Astrocyte (in vitro differentiated cells and primary cell): ENCODE measurements around the gene PIBF1. TPM values are rescaled to one million over a fixed set of nuclear protein-coding genes. Genes with fewer than 3 reads are reported as not detected.

Experiments used
- DNase-seq: peaks from one replicate; pipeline ENCODE4 v3.0.0-alpha.2; 2010; ENCODE audit warnings: low read depth
- FAIRE-seq: peaks from 2 replicates; lab custom pipeline; 2011; peaks lifted over from hg19 to GRCh38; lab: Jason Lieb, UNC
- H2AFZ ChIP-seq: 2 replicates; pipeline ENCODE4 v1.6.0; 2012; ENCODE audit warnings: low read depth, low read length, inconsistent platforms
- H3K27ac ChIP-seq: 2 replicates; pipeline ENCODE4 v1.5.1; 2011; ENCODE audit warnings: low read depth, low read length, inconsistent platforms
- H3K27me3 ChIP-seq: 2 replicates; pipeline ENCODE4 v1.6.0; 2011; ENCODE audit warnings: low read length, inconsistent platforms; ENCODE audit not compliant: insufficient read depth
- H3K36me3 ChIP-seq: 2 replicates; pipeline ENCODE4 v1.5.1; 2011; ENCODE audit warnings: low read length, inconsistent platforms; ENCODE audit not compliant: insufficient read depth
- H3K4me1 ChIP-seq: 2 replicates; pipeline ENCODE4 v1.5.1; 2011; ENCODE audit warnings: low read length, inconsistent platforms; ENCODE audit not compliant: insufficient read depth
- H3K4me2 ChIP-seq: 2 replicates; pipeline ENCODE4 v1.6.0; 2012; ENCODE audit warnings: low read length, inconsistent platforms
- H3K4me3 ChIP-seq: 2 replicates; pipeline ENCODE4 v1.5.1; 2011; ENCODE audit warnings: low read depth, mild to moderate bottlenecking, low read length, inconsistent platforms; ENCODE audit not compliant: insufficient read depth
- H3K79me2 ChIP-seq: 2 replicates; pipeline ENCODE4 v1.6.0; 2012; ENCODE audit warnings: mild to moderate bottlenecking, low read length, inconsistent platforms; ENCODE audit not compliant: insufficient read depth
- H3K9ac ChIP-seq: 2 replicates; pipeline ENCODE4 v1.6.0; 2012; ENCODE audit warnings: mild to moderate bottlenecking, low read length, inconsistent platforms
- H3K9me3 ChIP-seq: 2 replicates; pipeline ENCODE4 v1.5.1; 2012; ENCODE audit warnings: low read depth, mild to moderate bottlenecking, low read length, inconsistent platforms; ENCODE audit not compliant: insufficient read depth
- H4K20me1 ChIP-seq: 2 replicates; pipeline ENCODE4 v1.6.0; 2012; ENCODE audit warnings: low read length, inconsistent platforms; ENCODE audit not compliant: insufficient read depth
- H3K27ac Mint-ChIP-seq: one replicate; pipeline ENCODE4 v1.8.0; 2021; ENCODE audit warnings: mild to moderate bottlenecking, mixed read lengths; ENCODE audit not compliant: unreplicated experiment
- H3K27me3 Mint-ChIP-seq: one replicate; pipeline ENCODE4 v1.8.0; 2021; ENCODE audit warnings: low read depth, mixed read lengths; ENCODE audit not compliant: unreplicated experiment
- H3K36me3 Mint-ChIP-seq: one replicate; pipeline ENCODE4 v1.8.0; 2021; ENCODE audit warnings: low read depth, mixed read lengths; ENCODE audit not compliant: unreplicated experiment
- H3K4me1 Mint-ChIP-seq: one replicate; pipeline ENCODE4 v1.8.0; 2021; ENCODE audit warnings: low read depth, mixed read lengths; ENCODE audit not compliant: unreplicated experiment
- H3K4me3 Mint-ChIP-seq: one replicate; pipeline ENCODE4 v1.8.0; 2021; ENCODE audit warnings: mild to moderate bottlenecking, moderate library complexity, mixed read lengths; ENCODE audit not compliant: unreplicated experiment
- H3K9me3 Mint-ChIP-seq: one replicate; pipeline ENCODE4 v1.8.0; 2021; ENCODE audit warnings: mild to moderate bottlenecking, mixed read lengths; ENCODE audit not compliant: unreplicated experiment
- CTCF ChIP-seq: IDR thresholded peaks from 2 replicates; pipeline ENCODE4 v1.5.1; 2011; ENCODE audit warnings: low read depth, mild to moderate bottlenecking, inconsistent platforms, low read length, moderate library complexity; ENCODE audit not compliant: insufficient read depth
- EZH2 ChIP-seq: IDR thresholded peaks from 2 replicates; pipeline ENCODE4 v1.6.1; 2012; ENCODE audit warnings: mild to moderate bottlenecking, low read length, inconsistent platforms; ENCODE audit not compliant: insufficient read depth
- total RNA-seq: library from RNA; stranded (reverse); gene quantifications from 2 replicates; pipeline ENCODE4 v1.2.1, GENCODE V29; 2021

Gene PIBF1
- total RNA-seq, 1 donor from 2014 or later: 19.3 TPM

- no peaks in the 10 kb centered on the region for H3K27me3 ChIP-seq
- H3K27ac ChIP-seq: peak overlapping the region; percentile 63
- H2AFZ ChIP-seq: peak overlapping the region; percentile 34
Observed at GRCh38 chr13:73060251-73061160, 278.6 kb downstream of the PIBF1 start.

DNA sequence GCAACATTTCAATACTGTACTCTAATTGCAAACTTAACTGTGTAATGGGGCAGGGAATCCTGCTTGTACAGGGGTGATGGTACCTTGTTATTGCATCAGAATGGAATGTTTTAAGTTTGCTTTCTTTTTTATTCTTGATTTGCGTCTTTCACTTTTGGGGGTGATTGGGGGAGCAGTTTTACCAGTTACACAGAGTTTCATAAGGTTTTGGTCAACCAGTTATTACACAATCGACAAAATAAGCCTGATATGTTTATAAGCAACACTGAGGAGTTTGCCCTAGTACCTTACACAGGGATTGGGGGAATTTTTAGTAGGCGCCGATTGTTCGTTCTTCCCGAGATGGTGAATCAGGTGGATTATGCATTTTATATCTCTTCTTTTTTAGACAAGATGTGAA lies 279.5 kb downstream of the PIBF1 start:
- peaks cover 13% of the 10 kb centered on the region for H4K20me1 ChIP-seq
- TF ChIP-seq EZH2: no peak
- H3K79me2 ChIP-seq: peaks cover 32% of the 10 kb centered on the region
- no peaks in the 10 kb centered on the region for H3K9me3 ChIP-seq
- DNase-seq (no peak), FAIRE-seq (no peak)
- H3K9me3 Mint-ChIP-seq: no peaks in the 10 kb centered on the region
- no peak overlapping the region for H3K27ac ChIP-seq
- H3K27me3 ChIP-seq: no peaks in the 10 kb centered on the region
- no peaks in the 10 kb centered on the region for H3K27me3 Mint-ChIP-seq
- peaks cover 4% of the 10 kb centered on the region for H3K36me3 Mint-ChIP-seq
- H3K4me3 Mint-ChIP-seq: peak overlapping the region; percentile 96
- H3K36me3 ChIP-seq: peaks cover 20% of the 10 kb centered on the region
- H3K4me2 ChIP-seq: peak overlapping the region; percentile 86
- peaks cover 8% of the 10 kb centered on the region for H3K4me1 Mint-ChIP-seq
- H2AFZ ChIP-seq: no peak overlapping the region
- peaks cover 10% of the 10 kb centered on the region for H3K4me1 ChIP-seq
- H3K4me3 ChIP-seq: no peak overlapping the region
- H3K27ac Mint-ChIP-seq: peak overlapping the region; percentile 22
- no peak overlapping the region for H3K9ac ChIP-seq

More at GRCh38 chr13:73060251-73061160, 278.6 kb downstream of the PIBF1 start:
- peaks cover 15% of the 10 kb centered on the region for H3K36me3 ChIP-seq
- DNase-seq (peak; percentile 82), FAIRE-seq (no peak)
- H3K27ac Mint-ChIP-seq: peak overlapping the region; percentile 91
- TF ChIP-seq CTCF: no peak
- TF ChIP-seq EZH2: no peak
- H3K9me3 ChIP-seq: no peaks in the 10 kb centered on the region
- H3K9me3 Mint-ChIP-seq: no peaks in the 10 kb centered on the region
- H3K79me2 ChIP-seq: peaks cover 29% of the 10 kb centered on the region
- H3K4me3 ChIP-seq: peak overlapping the region; percentile 84
- no peaks in the 10 kb centered on the region for H3K27me3 Mint-ChIP-seq
- peaks cover 19% of the 10 kb centered on the region for H3K4me1 ChIP-seq
- peak overlapping the region; percentile 86 for H3K4me2 ChIP-seq
- peaks cover 4% of the 10 kb centered on the region for H3K36me3 Mint-ChIP-seq
- H4K20me1 ChIP-seq: peaks cover 13% of the 10 kb centered on the region
- H3K4me3 Mint-ChIP-seq: peak overlapping the region; percentile 96
- peak overlapping the region; percentile 78 for H3K9ac ChIP-seq
- H3K4me1 Mint-ChIP-seq: peaks cover 17% of the 10 kb centered on the region

- no peaks in the 10 kb centered on the region for H3K9me3 Mint-ChIP-seq
- TF ChIP-seq CTCF (no peak), EZH2 (no peak)
- DNase-seq (no peak), FAIRE-seq (no peak)
- H2AFZ ChIP-seq: no peak overlapping the region
- no peak overlapping the region for H3K27ac ChIP-seq
- H3K4me3 Mint-ChIP-seq: peak overlapping the region; percentile 96
- H3K36me3 ChIP-seq: peaks cover 20% of the 10 kb centered on the region
- H3K27ac Mint-ChIP-seq: peak overlapping the region; percentile 43
- H3K36me3 Mint-ChIP-seq: peaks cover 4% of the 10 kb centered on the region
- H3K27me3 ChIP-seq: no peaks in the 10 kb centered on the region
- no peak overlapping the region for H3K4me3 ChIP-seq
- H3K4me2 ChIP-seq: peak overlapping the region; percentile 86
- peaks cover 9% of the 10 kb centered on the region for H3K4me1 ChIP-seq
- no peaks in the 10 kb centered on the region for H3K27me3 Mint-ChIP-seq
- no peaks in the 10 kb centered on the region for H3K9me3 ChIP-seq
- H4K20me1 ChIP-seq: peaks cover 13% of the 10 kb centered on the region
- H3K4me1 Mint-ChIP-seq: peaks cover 7% of the 10 kb centered on the region
- no peak overlapping the region for H3K9ac ChIP-seq
- peaks cover 32% of the 10 kb centered on the region for H3K79me2 ChIP-seq
Observed at GRCh38 chr13:73061876-73062275, 279.9 kb downstream of the PIBF1 start.
